ENCODE results near the gene FFAR3. TPM values are rescaled to one million over a fixed set of nuclear protein-coding genes. Genes with fewer than 3 reads are reported as not detected.

FFAR3 gene
- polyA plus RNA-seq, 1 donor (not counting 4 experiments of a cell fraction or from before 2014, with no cell fraction given): not detected

DNA sequence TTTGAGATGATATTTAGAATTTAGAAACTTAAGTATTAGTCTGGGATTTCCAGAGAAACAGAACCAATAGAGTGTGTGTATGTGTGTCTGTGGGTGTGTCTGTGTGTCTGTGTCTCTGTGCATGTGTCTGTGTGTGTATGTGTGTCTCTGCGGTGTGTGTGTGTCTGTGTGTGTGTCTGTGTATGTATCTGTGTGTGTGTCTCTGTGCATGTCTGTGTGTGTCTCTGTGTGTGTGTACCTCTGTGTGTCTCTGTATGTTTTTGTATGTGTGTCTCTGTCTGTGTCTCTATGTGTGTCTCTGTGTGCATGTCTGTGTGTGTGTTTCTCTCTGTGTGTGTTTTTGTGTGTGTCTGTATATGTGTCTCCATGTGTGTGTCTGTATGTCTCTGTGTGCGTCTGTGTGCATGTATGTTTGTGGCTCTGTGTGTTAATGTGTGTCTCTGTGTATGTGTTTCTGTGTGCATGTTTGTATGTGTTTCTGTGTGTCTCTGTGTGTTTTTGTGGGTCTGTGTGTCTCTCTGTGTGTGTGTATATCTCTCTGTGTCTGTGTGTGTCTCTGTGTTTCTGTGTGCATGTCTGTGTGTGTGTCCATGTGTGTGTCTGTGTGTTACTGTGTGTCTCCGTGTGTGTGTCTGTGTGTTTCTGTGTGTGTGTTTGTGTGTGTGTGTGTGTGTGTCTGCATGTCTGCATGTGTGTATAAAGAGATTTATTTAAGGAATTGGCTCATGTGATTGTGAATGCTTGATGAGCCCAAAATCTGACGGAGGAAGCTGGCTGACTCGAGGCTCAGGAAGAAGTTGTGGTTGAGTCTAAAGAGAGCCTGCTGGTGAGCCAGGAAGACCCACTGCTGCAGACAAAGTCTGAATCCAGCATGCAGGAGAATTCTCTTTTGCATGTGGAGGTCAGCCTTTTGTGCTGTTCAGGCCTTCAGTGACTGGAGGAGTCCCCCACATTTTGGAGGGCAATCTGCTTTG, 34.8 kb downstream of the FFAR3 start:
- no peaks in the 10 kb centered on the region for H3K4me1 ChIP-seq (ENCODE audit: control insufficient read depth, extremely low read depth, insufficient read depth, low read length)
- H3K9me3 ChIP-seq (ENCODE audit: control insufficient read depth, low read depth, low read length): no peaks in the 10 kb centered on the region
- FAIRE-seq (no peak), DNase-seq (ENCODE audit: low read depth, low spot score) (no peak)
- H3K36me3 ChIP-seq (ENCODE audit: control insufficient read depth in 2 of 2, extremely low read depth in 1 of 2, insufficient read depth in 2 of 2, low read length in 2 of 2): no peaks in the 10 kb centered on the region
- no peak overlapping the region for H3K4me3 ChIP-seq (ENCODE audit: control insufficient read depth in 2 of 3, extremely low read depth in 1 of 3, insufficient read depth in 2 of 3, low read depth in 1 of 3, low read length in 3 of 3)
- no peaks in the 10 kb centered on the region for H3K79me2 ChIP-seq (ENCODE audit: control insufficient read depth, insufficient read depth, low read length)
- no peak overlapping the region for H3K4me2 ChIP-seq (ENCODE audit: control insufficient read depth, extremely low read depth, insufficient read depth, low read depth, low read length)
- no peak overlapping the region for H2AFZ ChIP-seq (ENCODE audit: control insufficient read depth, low read length)
- no peak overlapping the region for H3K27ac ChIP-seq (ENCODE audit: control insufficient read depth, insufficient read depth, low read length)
- dilution Hi-C loops (cut with MboI; ENCODE audit: extremely low pct_ligation_motif_present, low sequenced_read_pairs): no loop called here
- no peak overlapping the region for H3K9ac ChIP-seq (ENCODE audit: control insufficient read depth, extremely low read depth, insufficient read depth, low read length)
- H4K20me1 ChIP-seq (ENCODE audit: control insufficient read depth, extremely low read depth, insufficient read depth, low read length): no peaks in the 10 kb centered on the region
- TF ChIP-seq EZH2 (IDR thresholded peaks at IDR 0.05; ENCODE audit: low read length): no peak
- TF ChIP-seq, protein P1, sequence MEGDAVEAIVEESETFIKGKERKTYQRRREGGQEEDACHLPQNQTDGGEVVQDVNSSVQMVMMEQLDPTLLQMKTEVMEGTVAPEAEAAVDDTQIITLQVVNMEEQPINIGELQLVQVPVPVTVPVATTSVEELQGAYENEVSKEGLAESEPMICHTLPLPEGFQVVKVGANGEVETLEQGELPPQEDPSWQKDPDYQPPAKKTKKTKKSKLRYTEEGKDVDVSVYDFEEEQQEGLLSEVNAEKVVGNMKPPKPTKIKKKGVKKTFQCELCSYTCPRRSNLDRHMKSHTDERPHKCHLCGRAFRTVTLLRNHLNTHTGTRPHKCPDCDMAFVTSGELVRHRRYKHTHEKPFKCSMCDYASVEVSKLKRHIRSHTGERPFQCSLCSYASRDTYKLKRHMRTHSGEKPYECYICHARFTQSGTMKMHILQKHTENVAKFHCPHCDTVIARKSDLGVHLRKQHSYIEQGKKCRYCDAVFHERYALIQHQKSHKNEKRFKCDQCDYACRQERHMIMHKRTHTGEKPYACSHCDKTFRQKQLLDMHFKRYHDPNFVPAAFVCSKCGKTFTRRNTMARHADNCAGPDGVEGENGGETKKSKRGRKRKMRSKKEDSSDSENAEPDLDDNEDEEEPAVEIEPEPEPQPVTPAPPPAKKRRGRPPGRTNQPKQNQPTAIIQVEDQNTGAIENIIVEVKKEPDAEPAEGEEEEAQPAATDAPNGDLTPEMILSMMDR (optimal IDR thresholded peaks at IDR 0.05 in 1 of 3, IDR thresholded peaks at IDR 0.05 in 1 of 3, conservative IDR thresholded peaks at IDR 0.05 in 1 of 3; ENCODE audit: extremely low read depth in 1 of 3, insufficient read depth in 2 of 3, low read length in 3 of 3): no peak
- H3K9me1 ChIP-seq (ENCODE audit: control insufficient read depth, extremely low read depth, insufficient read depth, low read length): no peaks in the 10 kb centered on the region
- H3K27me3 ChIP-seq (ENCODE audit: control insufficient read depth, extremely low read depth, insufficient read depth, low read length): peaks cover 7% of the 10 kb centered on the region

DNA sequence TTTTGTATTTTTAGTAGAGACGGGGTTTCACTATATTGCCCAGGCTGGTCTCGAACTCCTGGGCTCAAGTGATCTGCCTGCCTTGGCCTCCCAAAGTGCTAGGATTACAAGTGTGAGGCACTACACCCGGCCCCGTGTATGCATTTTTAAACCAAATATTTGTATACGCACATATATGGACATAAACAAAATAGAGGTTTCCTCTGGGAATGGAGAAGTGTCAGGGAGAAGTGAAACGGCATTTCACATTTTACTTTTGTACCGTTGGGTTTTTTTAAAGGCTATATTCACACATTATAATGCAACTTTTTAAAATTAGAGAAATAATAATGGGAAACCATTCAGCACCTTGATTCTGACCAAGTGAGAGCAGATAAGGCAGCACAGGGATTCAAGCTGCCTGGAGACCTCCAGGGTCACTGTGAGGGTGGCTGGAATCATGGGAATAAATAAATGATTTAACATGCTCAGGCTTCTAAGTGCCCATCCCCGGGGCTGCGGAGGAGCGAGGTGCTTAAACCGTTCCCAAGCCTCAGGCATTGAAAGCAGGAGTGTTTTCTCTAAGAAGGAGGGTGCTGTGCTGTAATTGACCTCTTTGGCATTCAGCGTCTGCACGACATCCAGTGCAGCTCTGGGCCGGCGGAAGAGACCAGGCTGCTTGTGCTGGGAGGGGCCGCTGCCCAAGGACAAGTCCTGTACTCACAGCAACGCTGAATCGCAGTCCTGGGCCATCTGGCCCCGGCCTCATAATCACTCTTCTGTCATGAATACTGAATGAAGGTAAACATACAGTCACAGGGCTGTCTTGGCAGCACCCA, 37.3 kb downstream of the FFAR3 start:
- no peaks in the 10 kb centered on the region for H3K4me1 ChIP-seq (ENCODE audit: control insufficient read depth, extremely low read depth, insufficient read depth, low read length)
- FAIRE-seq (no peak), DNase-seq (ENCODE audit: low read depth, low spot score) (no peak)
- peaks cover 7% of the 10 kb centered on the region for H3K27me3 ChIP-seq (ENCODE audit: control insufficient read depth, extremely low read depth, insufficient read depth, low read length)
- no peak overlapping the region for H3K9ac ChIP-seq (ENCODE audit: control insufficient read depth, extremely low read depth, insufficient read depth, low read length)
- H3K27ac ChIP-seq (ENCODE audit: control insufficient read depth, insufficient read depth, low read length): no peak overlapping the region
- no peaks in the 10 kb centered on the region for H3K36me3 ChIP-seq (ENCODE audit: control insufficient read depth in 2 of 2, extremely low read depth in 1 of 2, insufficient read depth in 2 of 2, low read length in 2 of 2)
- TF ChIP-seq, protein P1 (optimal IDR thresholded peaks at IDR 0.05 in 1 of 3, IDR thresholded peaks at IDR 0.05 in 1 of 3, conservative IDR thresholded peaks at IDR 0.05 in 1 of 3; ENCODE audit: extremely low read depth in 1 of 3, insufficient read depth in 2 of 3, low read length in 3 of 3): no peak
- TF ChIP-seq EZH2 (IDR thresholded peaks at IDR 0.05; ENCODE audit: low read length): no peak
- dilution Hi-C loops (cut with MboI; ENCODE audit: extremely low pct_ligation_motif_present, low sequenced_read_pairs): no loop called here
- H3K4me2 ChIP-seq (ENCODE audit: control insufficient read depth, extremely low read depth, insufficient read depth, low read depth, low read length): no peak overlapping the region
- peak overlapping the region; percentile 40 for H2AFZ ChIP-seq (ENCODE audit: control insufficient read depth, low read length)
- no peaks in the 10 kb centered on the region for H3K9me1 ChIP-seq (ENCODE audit: control insufficient read depth, extremely low read depth, insufficient read depth, low read length)
- no peaks in the 10 kb centered on the region for H3K79me2 ChIP-seq (ENCODE audit: control insufficient read depth, insufficient read depth, low read length)
- no peaks in the 10 kb centered on the region for H4K20me1 ChIP-seq (ENCODE audit: control insufficient read depth, extremely low read depth, insufficient read depth, low read length)
- no peak overlapping the region for H3K4me3 ChIP-seq (ENCODE audit: control insufficient read depth in 2 of 3, extremely low read depth in 1 of 3, insufficient read depth in 2 of 3, low read depth in 1 of 3, low read length in 3 of 3)
- H3K9me3 ChIP-seq (ENCODE audit: control insufficient read depth, low read depth, low read length): no peaks in the 10 kb centered on the region
